Right lobe of liver (tissue), 4 donors: ENCODE data around the gene RHO.

Source experiments
- CTCF ChIP-seq, 4 donors: fragments of 200-600 bp in 3 of 4; fragments of 450-650 bp in 1 of 4; IDR thresholded peaks; one replicate each; pipeline versions ENCODE4 v1.5.1 to v1.8.0; 2016 to 2022; ENCODE audit warnings: antibody characterized with exemption in 4 of 4, mild to moderate bottlenecking in 2 of 4
- POLR2A ChIP-seq: fragments of 450-650 bp; IDR thresholded peaks from one replicate; pipeline ENCODE4 v1.6.1; 2017; ENCODE audit warnings: antibody characterized with exemption, mild to moderate bottlenecking
- donor health status: DM: no; HTN: no; CAD: no.
- donor health status: DM: no; HTN: no; CAD: no.
- donor health status: DM: no; HTN: yes; CAD: no.

GRCh38 chr3:129490273-129490675, 38.2 kb upstream of the RHO start:
- TF ChIP-seq POLR2A = no peak
- peak; percentile 89 to 93 (median 91) for TF ChIP-seq CTCF (IDR thresholded peaks at IDR 0.05)
